ENCODE results near the gene CUL1. TPM values are rescaled to one million over a fixed set of nuclear protein-coding genes. Genes with fewer than 3 reads are reported as not detected.

The CUL1 gene
- total RNA-seq, 1 experiment from 2014 or later = 43.6 TPM

GRCh38 chr7:148669927-148670326, 28.8 kb upstream of the CUL1 start:
- no peak overlapping the region for H3K27ac ChIP-seq (ENCODE audit: low read length)
- no peaks in the 10 kb centered on the region for H3K9me2 ChIP-seq (replicated peaks; ENCODE audit: low read length)
- no peaks in the 10 kb centered on the region for H3K36me3 ChIP-seq (ENCODE audit: low read depth, low read length)
- no peaks in the 10 kb centered on the region for H4K20me1 ChIP-seq (ENCODE audit: low read length)
- no peak overlapping the region for H3K9ac ChIP-seq (ENCODE audit: low read length)
- no peak for TF ChIP-seq CTCF (conservative IDR thresholded peaks at IDR 0.05; ENCODE audit: low read depth, low read length)
- no peaks in the 10 kb centered on the region for H3K27me3 ChIP-seq (ENCODE audit: low read length)
- intact Hi-C loops (cut with micrococcal nuclease) = no loop called here
- ChIA-PET POLR2A (ENCODE audit: unreplicated experiment) (no interaction called here), CTCF (no interaction called here)
- no peak for DNase-seq
- no peak overlapping the region for H3K4me3 ChIP-seq (ENCODE audit: low read length)
- H3K79me2 ChIP-seq (ENCODE audit: low read length) = no peaks in the 10 kb centered on the region
- no peak overlapping the region for H2AFZ ChIP-seq (ENCODE audit: low read length)
- H3K9me3 ChIP-seq (ENCODE audit: low read length) = no peaks in the 10 kb centered on the region
- BruUV-seq (replicated peaks) = no TSS peak
- no peak for ATAC-seq
- H3K4me1 ChIP-seq (ENCODE audit: insufficient read depth, low read length) = no peaks in the 10 kb centered on the region
- H3F3A ChIP-seq (ENCODE audit: low read length, unreplicated experiment) = no peaks in the 10 kb centered on the region
- H3K4me2 ChIP-seq (ENCODE audit: low read length) = no peak overlapping the region

DNA sequence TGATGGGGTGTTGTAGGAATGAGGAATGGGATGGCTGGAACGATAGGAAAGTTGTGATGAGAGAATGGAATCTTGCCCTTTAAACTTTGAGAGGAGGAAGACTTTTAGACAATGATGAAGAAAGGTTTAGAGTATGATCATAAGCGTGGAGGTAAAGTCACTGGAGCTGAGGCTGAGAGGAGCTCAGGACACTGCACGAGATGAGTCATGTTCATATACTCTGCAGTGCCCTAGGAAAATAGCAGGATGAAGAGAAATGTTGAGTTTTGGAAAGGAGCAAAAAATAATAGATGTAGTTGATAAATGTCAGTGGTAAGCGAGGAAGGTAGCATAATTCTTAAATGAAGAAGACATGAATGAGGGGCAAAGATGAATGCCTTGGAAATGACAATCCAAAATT, 28.3 kb upstream of the CUL1 start:
- no peaks in the 10 kb centered on the region for H3K4me1 ChIP-seq (ENCODE audit: insufficient read depth, low read length)
- intact Hi-C loops (cut with micrococcal nuclease) = no loop called here
- BruUV-seq (replicated peaks) = no TSS peak
- no peaks in the 10 kb centered on the region for H3K79me2 ChIP-seq (ENCODE audit: low read length)
- no peaks in the 10 kb centered on the region for H4K20me1 ChIP-seq (ENCODE audit: low read length)
- POLR2A ChIA-PET (ENCODE audit: unreplicated experiment) = interaction anchor here (0.6 kb wide), 1 partner anchor 194 kb away, joined by 4 read pairs; no protein-coding TSS in a partner anchor
- no peaks in the 10 kb centered on the region for H3K27me3 ChIP-seq (ENCODE audit: low read length)
- no peak overlapping the region for H2AFZ ChIP-seq (ENCODE audit: low read length)
- CTCF ChIA-PET = no interaction called here
- ATAC-seq = peak; percentile 43; the same call in 1 of the 2 replicates
- no peaks in the 10 kb centered on the region for H3K9me3 ChIP-seq (ENCODE audit: low read length)
- H3K4me2 ChIP-seq (ENCODE audit: low read length) = no peak overlapping the region
- H3F3A ChIP-seq (ENCODE audit: low read length, unreplicated experiment) = no peaks in the 10 kb centered on the region
- H3K4me3 ChIP-seq (ENCODE audit: low read length) = no peak overlapping the region
- TF ChIP-seq EZH2 (IDR thresholded peaks at IDR 0.05; ENCODE audit: low read length, unreplicated experiment) (no peak), EZH2phosphoT487 (IDR thresholded peaks at IDR 0.05; ENCODE audit: borderline replicate concordance, low read length) (no peak), CTCF (conservative IDR thresholded peaks at IDR 0.05; ENCODE audit: low read depth, low read length) (no peak)
- DNase-seq = no peak
- H3K27ac ChIP-seq (ENCODE audit: low read length) = no peak overlapping the region
- H3K9ac ChIP-seq (ENCODE audit: low read length) = no peak overlapping the region
- no peaks in the 10 kb centered on the region for H3K9me2 ChIP-seq (replicated peaks; ENCODE audit: low read length)
- H3K36me3 ChIP-seq (ENCODE audit: low read depth, low read length) = no peaks in the 10 kb centered on the region

- no peak overlapping the region for H3K4me2 ChIP-seq (ENCODE audit: low read length)
- POLR2A ChIA-PET (ENCODE audit: unreplicated experiment) = interaction anchor here (0.6 kb wide), 1 partner anchor 194 kb away, joined by 4 read pairs; no protein-coding TSS in a partner anchor
- ATAC-seq = no peak
These were observed 27.9 kb upstream of the CUL1 start for GRCh38 chr7:148670807-148671206.

More at GRCh38 chr7:148670807-148671206, 27.9 kb upstream of the CUL1 start:
- CTCF ChIA-PET = no interaction called here
- H3K4me1 ChIP-seq (ENCODE audit: insufficient read depth, low read length) = no peaks in the 10 kb centered on the region
- no peak overlapping the region for H3K4me3 ChIP-seq (ENCODE audit: low read length)
- H3F3A ChIP-seq (ENCODE audit: low read length, unreplicated experiment) = no peaks in the 10 kb centered on the region
- no peaks in the 10 kb centered on the region for H3K27me3 ChIP-seq (ENCODE audit: low read length)
- H3K27ac ChIP-seq (ENCODE audit: low read length) = no peak overlapping the region
- no peaks in the 10 kb centered on the region for H3K9me2 ChIP-seq (replicated peaks; ENCODE audit: low read length)
- no peaks in the 10 kb centered on the region for H4K20me1 ChIP-seq (ENCODE audit: low read length)
- no peaks in the 10 kb centered on the region for H3K9me3 ChIP-seq (ENCODE audit: low read length)
- BruUV-seq (replicated peaks) = no TSS peak
- no peak overlapping the region for H3K9ac ChIP-seq (ENCODE audit: low read length)
- no peaks in the 10 kb centered on the region for H3K36me3 ChIP-seq (ENCODE audit: low read depth, low read length)
- intact Hi-C loops (cut with micrococcal nuclease) = no loop called here
- TF ChIP-seq EZH2phosphoT487 (IDR thresholded peaks at IDR 0.05; ENCODE audit: borderline replicate concordance, low read length) = no peak
- no peak for TF ChIP-seq EZH2 (IDR thresholded peaks at IDR 0.05; ENCODE audit: low read length, unreplicated experiment)
- TF ChIP-seq CTCF (conservative IDR thresholded peaks at IDR 0.05; ENCODE audit: low read depth, low read length) = no peak
- DNase-seq = no peak
- no peak overlapping the region for H2AFZ ChIP-seq (ENCODE audit: low read length)
- no peaks in the 10 kb centered on the region for H3K79me2 ChIP-seq (ENCODE audit: low read length)

All from PC-3 (cell line).